Fibroblast of lung (primary cell): ENCODE results near the gene BUB1B. TPM values are rescaled to one million over a fixed set of nuclear protein-coding genes. Genes with fewer than 3 reads are reported as not detected.
A peak's percentile ranks its signal among the peaks of the same experiment; 100 is the strongest.

Experiments used
- DNase-seq, 2 donors: peaks; one replicate each; pipeline versions ENCODE4 v3.0.0 to v3.0.0-alpha.2; 2010; ENCODE audit warnings: low read depth in 2 of 2
- H2AFZ ChIP-seq: 2 replicates; pipeline ENCODE4 v1.5.1; 2012; ENCODE audit warnings: low read length, control low read depth, inconsistent platforms
- H3K27ac ChIP-seq: 2 replicates; pipeline ENCODE4 v1.5.1; 2011; ENCODE audit warnings: low read length, control low read depth; ENCODE audit not compliant: insufficient read depth
- H3K27me3 ChIP-seq: 2 replicates; pipeline ENCODE4 v1.5.1; 2011; ENCODE audit warnings: mild to moderate bottlenecking, low read length; ENCODE audit not compliant: control insufficient read depth, insufficient read depth
- H3K36me3 ChIP-seq: 2 replicates; pipeline ENCODE4 v1.5.1; 2011; ENCODE audit warnings: low read length; ENCODE audit not compliant: control insufficient read depth, insufficient read depth
- H3K4me1 ChIP-seq: 2 replicates; pipeline ENCODE4 v1.5.1; 2011; ENCODE audit warnings: low read length; ENCODE audit not compliant: control insufficient read depth, insufficient read depth; ENCODE audit errors: extremely low read depth
- H3K4me2 ChIP-seq: 2 replicates; pipeline ENCODE4 v1.5.1; 2011; ENCODE audit warnings: low read length, control low read depth; ENCODE audit not compliant: insufficient read depth; ENCODE audit errors: extremely low read depth
- H3K4me3 ChIP-seq, 4 experiments: fragments of 200-600 bp in 1 of 4; sonication (generic) in 1 of 4; replicated peaks in 1 of 4; 2 replicates each; pipeline ENCODE4 v1.5.1; 2011 to 2016; ENCODE audit warnings: low read length in 4 of 4, low read depth in 3 of 4, mild to moderate bottlenecking in 3 of 4, control low read depth in 2 of 4, inconsistent platforms in 1 of 4, mixed read lengths in 1 of 4; ENCODE audit not compliant: insufficient read depth in 1 of 4; ENCODE audit errors: control extremely low read depth in 1 of 4
- H3K79me2 ChIP-seq: 2 replicates; pipeline ENCODE4 v1.5.1; 2012; ENCODE audit warnings: mild to moderate bottlenecking, low read length, inconsistent platforms; ENCODE audit not compliant: control insufficient read depth, insufficient read depth
- H3K9ac ChIP-seq: 2 replicates; pipeline ENCODE4 v1.5.1; 2011; ENCODE audit warnings: mild to moderate bottlenecking, low read length, control low read depth; ENCODE audit not compliant: insufficient read depth
- H3K9me3 ChIP-seq: 2 replicates; pipeline ENCODE4 v1.5.1; 2012; ENCODE audit warnings: low read depth, low read length; ENCODE audit not compliant: control insufficient read depth, insufficient read depth
- H4K20me1 ChIP-seq: 2 replicates; pipeline ENCODE4 v1.5.1; 2011; ENCODE audit warnings: low read length; ENCODE audit not compliant: control insufficient read depth, insufficient read depth; ENCODE audit errors: extremely low read depth
- EZH2 ChIP-seq: IDR thresholded peaks from 2 replicates; pipeline ENCODE4 v1.5.1; 2012; ENCODE audit warnings: low read length, control low read depth, mild to moderate bottlenecking; ENCODE audit errors: missing control alignments
- polyA plus RNA-seq, 2 donors: library from polyadenylated mRNA; depleted of rRNA in 1 of 2; stranded (reverse) in 1 of 2; unstranded in 1 of 2; fragments of >200 nt; gene quantifications; 2 replicates each; pipeline ENCODE4 v1.2.1, GENCODE V29; 2011 to 2012; ENCODE audit warnings: missing spikeins in 1 of 2
- total RNA-seq: library from RNA; depleted of rRNA; stranded (reverse); fragments of >200 nt; gene quantifications from 2 replicates; pipeline ENCODE4 v1.2.1, GENCODE V29; 2014
- TF ChIP-seq, protein P1 (sequence below), 2 donors: IDR thresholded peaks in 1 of 2; conservative IDR thresholded peaks in 1 of 2; 1 replicate in 1 of 2; 2 replicates in 1 of 2; pipeline ENCODE4 v1.5.1; 2011 to 2012; ENCODE audit warnings: low read length in 2 of 2, control low read depth in 1 of 2, inconsistent platforms in 1 of 2, low read depth in 1 of 2, mild to moderate bottlenecking in 1 of 2

BUB1B gene
- total and polyA plus RNA-seq, 2 donors (not counting 1 experiment from before 2014, with no cell fraction given) = 5.4 to 6.9 TPM

DNA sequence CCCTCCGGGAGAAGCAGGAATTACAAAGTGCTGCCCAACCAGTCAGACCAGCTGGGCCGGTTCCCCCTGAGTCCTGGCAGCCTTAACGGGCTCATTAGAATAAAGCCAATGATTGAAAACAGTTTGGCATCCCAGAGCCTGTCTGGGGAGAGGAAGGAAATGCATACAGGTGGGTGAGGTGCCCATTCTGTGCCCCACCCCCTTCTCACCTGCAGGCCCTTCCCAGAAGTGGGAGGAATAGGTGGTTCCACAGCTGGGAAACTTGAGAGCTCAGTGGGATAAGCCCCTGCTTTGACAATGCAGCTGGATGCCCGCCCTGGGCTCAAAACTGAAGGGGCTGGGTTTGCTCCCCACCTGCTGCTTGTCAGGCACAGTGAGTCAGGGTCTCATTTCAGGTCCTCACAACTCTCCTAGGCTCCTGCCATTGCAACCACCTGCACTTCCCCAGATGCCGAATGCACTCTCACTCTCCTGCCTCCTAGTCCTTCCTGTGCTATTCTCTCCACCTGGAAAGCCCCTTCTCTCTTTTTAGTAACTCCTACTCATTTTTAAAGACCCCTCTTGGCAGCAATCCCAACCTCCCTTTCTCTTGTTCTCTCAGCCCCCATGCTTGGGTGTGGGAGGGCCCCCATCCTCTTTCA lies 5.5 kb upstream of the BUB1B start:
- Histone ChIP-seq H3K4me3 (no peak overlapping the region), H3K4me1 (peaks cover 2% of the 10 kb centered on the region), H4K20me1 (no peaks in the 10 kb centered on the region), H2AFZ (no peak overlapping the region), H3K27ac (no peak overlapping the region), H3K4me2 (no peak overlapping the region), H3K27me3 (peaks cover 2% of the 10 kb centered on the region), H3K9me3 (no peaks in the 10 kb centered on the region), H3K36me3 (no peaks in the 10 kb centered on the region), H3K79me2 (no peaks in the 10 kb centered on the region), H3K9ac (no peak overlapping the region)
- no peak for TF ChIP-seq EZH2
- TF ChIP-seq, protein P1, sequence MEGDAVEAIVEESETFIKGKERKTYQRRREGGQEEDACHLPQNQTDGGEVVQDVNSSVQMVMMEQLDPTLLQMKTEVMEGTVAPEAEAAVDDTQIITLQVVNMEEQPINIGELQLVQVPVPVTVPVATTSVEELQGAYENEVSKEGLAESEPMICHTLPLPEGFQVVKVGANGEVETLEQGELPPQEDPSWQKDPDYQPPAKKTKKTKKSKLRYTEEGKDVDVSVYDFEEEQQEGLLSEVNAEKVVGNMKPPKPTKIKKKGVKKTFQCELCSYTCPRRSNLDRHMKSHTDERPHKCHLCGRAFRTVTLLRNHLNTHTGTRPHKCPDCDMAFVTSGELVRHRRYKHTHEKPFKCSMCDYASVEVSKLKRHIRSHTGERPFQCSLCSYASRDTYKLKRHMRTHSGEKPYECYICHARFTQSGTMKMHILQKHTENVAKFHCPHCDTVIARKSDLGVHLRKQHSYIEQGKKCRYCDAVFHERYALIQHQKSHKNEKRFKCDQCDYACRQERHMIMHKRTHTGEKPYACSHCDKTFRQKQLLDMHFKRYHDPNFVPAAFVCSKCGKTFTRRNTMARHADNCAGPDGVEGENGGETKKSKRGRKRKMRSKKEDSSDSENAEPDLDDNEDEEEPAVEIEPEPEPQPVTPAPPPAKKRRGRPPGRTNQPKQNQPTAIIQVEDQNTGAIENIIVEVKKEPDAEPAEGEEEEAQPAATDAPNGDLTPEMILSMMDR (conservative IDR thresholded peaks at IDR 0.05 in 1 of 2, IDR thresholded peaks at IDR 0.05 in 1 of 2; ENCODE audit: low read depth in 1 of 2, low read length in 2 of 2) = no peak
- DNase-seq = no peak

- peaks cover 20% of the 10 kb centered on the region for H3K79me2 ChIP-seq
- no peak overlapping the region for H3K4me3 ChIP-seq
- H3K27me3 ChIP-seq = peaks cover 2% of the 10 kb centered on the region
- DNase-seq = no peak
- peaks cover 7% of the 10 kb centered on the region for H3K4me1 ChIP-seq
- H3K36me3 ChIP-seq = no peaks in the 10 kb centered on the region
- H3K27ac ChIP-seq = no peak overlapping the region
- no peak overlapping the region for H3K9ac ChIP-seq
- no peak overlapping the region for H3K4me2 ChIP-seq
- TF ChIP-seq, protein P1 (conservative IDR thresholded peaks at IDR 0.05 in 1 of 2, IDR thresholded peaks at IDR 0.05 in 1 of 2; ENCODE audit: low read depth in 1 of 2, low read length in 2 of 2) = no peak
- TF ChIP-seq EZH2 = no peak
- H3K9me3 ChIP-seq = no peaks in the 10 kb centered on the region
- no peak overlapping the region for H2AFZ ChIP-seq
- H4K20me1 ChIP-seq = no peaks in the 10 kb centered on the region
Observed at GRCh38 chr15:40157778-40158447, 3.0 kb upstream of the BUB1B start.

DNA sequence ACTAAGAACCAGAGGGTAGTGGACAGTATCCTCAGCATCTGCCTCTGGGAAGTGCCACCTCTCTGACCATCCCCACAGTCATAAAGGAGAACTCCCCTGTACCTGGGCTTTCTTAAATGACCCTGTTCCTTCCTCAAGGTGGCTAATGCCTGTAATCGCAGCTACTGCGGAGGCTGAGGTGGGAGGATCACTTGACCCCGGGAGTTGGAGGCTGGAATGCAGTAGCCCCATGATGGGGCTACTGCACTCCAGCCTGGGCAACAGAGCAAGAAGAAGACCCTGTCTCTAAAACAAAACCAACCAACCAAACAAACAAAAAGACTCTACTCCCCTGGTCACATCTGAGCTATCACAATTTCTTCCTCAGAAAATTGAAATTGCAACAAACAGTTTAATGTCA lies 848 bp upstream of the BUB1B start:
- Histone ChIP-seq H3K9me3 (no peaks in the 10 kb centered on the region), H3K4me2 (no peak overlapping the region), H3K79me2 (peaks cover 42% of the 10 kb centered on the region), H3K4me1 (peaks cover 7% of the 10 kb centered on the region), H4K20me1 (no peaks in the 10 kb centered on the region), H2AFZ (peak overlapping the region; percentile 79), H3K27ac (no peak overlapping the region), H3K27me3 (peaks cover 2% of the 10 kb centered on the region), H3K36me3 (peaks cover 1% of the 10 kb centered on the region), H3K9ac (no peak overlapping the region), H3K4me3 (no peak overlapping the region)
- TF ChIP-seq, protein P1 (conservative IDR thresholded peaks at IDR 0.05 in 1 of 2, IDR thresholded peaks at IDR 0.05 in 1 of 2; ENCODE audit: low read depth in 1 of 2, low read length in 2 of 2) = no peak
- TF ChIP-seq EZH2 = no peak
- no peak for DNase-seq
